ENCODE data around the gene MTHFD2L. TPM values are rescaled to one million over a fixed set of nuclear protein-coding genes. Genes with fewer than 3 reads are reported as not detected.

The MTHFD2L gene
- total RNA-seq, 1 experiment from 2014 or later: 9.4 TPM

- TF ChIP-seq STAT6 (CRISPR knock-in tag; conservative IDR thresholded peaks at IDR 0.05; ENCODE audit: low read depth) (no peak), JUN (CRISPR knock-in tag; IDR thresholded peaks at IDR 0.05) (no peak)
These were observed 8.2 kb downstream of the MTHFD2L start (continued) for GRCh38 chr4:74166135-74166534.

GRCh38 chr4:74166818-74167217 is 8.9 kb downstream of the MTHFD2L start:
- H3K27me3 Mint-ChIP-seq (ENCODE audit: low read depth): no peaks in the 10 kb centered on the region
- peaks cover 14% of the 10 kb centered on the region for H3K36me3 Mint-ChIP-seq
- ChIA-PET CTCF (no interaction called here), POLR2A (no interaction called here)
- DNase-seq (ENCODE audit: low spot score) (no peak), ATAC-seq (no peak; the same call in 1 of the 2 replicates)
- peaks cover 4% of the 10 kb centered on the region; the same call in 1 of the 2 replicates for H3K9me3 Mint-ChIP-seq
- H3K27ac Mint-ChIP-seq: no peak overlapping the region
- TF ChIP-seq CTCF (IDR thresholded peaks at IDR 0.05): no peak
- TF ChIP-seq ARID4B (CRISPR knock-in tag; IDR thresholded peaks at IDR 0.05; ENCODE audit: borderline replicate concordance): no peak
- no peak for TF ChIP-seq ZNF138 (CRISPR knock-in tag; conservative IDR thresholded peaks at IDR 0.05)
- peaks cover 4% of the 10 kb centered on the region for H3K4me1 Mint-ChIP-seq
- H3K4me3 Mint-ChIP-seq: no peak overlapping the region

- DNase-seq (ENCODE audit: low spot score) (no peak), ATAC-seq (no peak)
- TF ChIP-seq ZNF396 (CRISPR knock-in tag; IDR thresholded peaks at IDR 0.05; ENCODE audit: borderline replicate concordance) (no peak), ZNF121 (CRISPR knock-in tag; IDR thresholded peaks at IDR 0.05) (no peak), EMX1 (CRISPR knock-in tag; IDR thresholded peaks at IDR 0.05) (0 out of 2 replicates have a peak, but pooled peaks have one; percentile 40), ZNF512 (CRISPR knock-in tag; IDR thresholded peaks at IDR 0.05; ENCODE audit: borderline replicate concordance) (no peak), ZBTB43 (CRISPR knock-in tag; IDR thresholded peaks at IDR 0.05) (no peak), SMAD3 (CRISPR knock-in tag; IDR thresholded peaks at IDR 0.05; ENCODE audit: borderline replicate concordance) (no peak), ZMAT4 (CRISPR knock-in tag; IDR thresholded peaks at IDR 0.05) (no peak), NR2C2 (CRISPR knock-in tag; IDR thresholded peaks at IDR 0.05) (no peak)
- no peaks in the 10 kb centered on the region for H3K4me1 Mint-ChIP-seq
- H3K27ac Mint-ChIP-seq: no peak overlapping the region
- H3K36me3 Mint-ChIP-seq: 0 out of 2 replicates have a peak, but pooled peaks cover 7% of the 10 kb centered on the region
- no peak overlapping the region for H3K4me3 Mint-ChIP-seq
- H3K9me3 Mint-ChIP-seq: peaks cover 4% of the 10 kb centered on the region; the same call in 1 of the 2 replicates
- POLR2A ChIA-PET: no interaction called here
- no peaks in the 10 kb centered on the region for H3K27me3 Mint-ChIP-seq (ENCODE audit: low read depth)
- CTCF ChIA-PET: no interaction called here
These were observed 9.7 kb downstream of the MTHFD2L start for GRCh38 chr4:74167585-74167984.
